Esophagus squamous epithelium (tissue), 4 donors: ENCODE results near the gene WNT2B.

Source experiments
- CTCF ChIP-seq, 6 experiments: fragments of 450-650 bp in 4 of 6; fragments of 200-600 bp in 2 of 6; sonication (generic) in 2 of 6; IDR thresholded peaks; one replicate each; pipeline ENCODE4 v1.5.1; 2016 to 2019; ENCODE audit warnings: antibody characterized with exemption in 6 of 6, mild to moderate bottlenecking in 4 of 6, moderate library complexity in 4 of 6
- POLR2A ChIP-seq, 4 donors: fragments of 450-650 bp; IDR thresholded peaks; one replicate each; pipeline ENCODE4 v1.6.1; 2017; ENCODE audit warnings: antibody characterized with exemption in 4 of 4, mild to moderate bottlenecking in 4 of 4, moderate library complexity in 3 of 4

GRCh38 chr1:112511897-112512296, 3.1 kb downstream of the WNT2B start:
- TF ChIP-seq CTCF (IDR thresholded peaks at IDR 0.05) (no peak), POLR2A (IDR thresholded peaks at IDR 0.05) (no peak)
